GM23338 (cell line): ENCODE results near the gene FARP1. TPM values are rescaled to one million over a fixed set of nuclear protein-coding genes. Genes with fewer than 3 reads are reported as not detected.

ENCODE experiments used
- ATAC-seq: fragments of 200-7000 bp; cut with Tn5 transposase; 3 replicates; pipeline ENCODE4 v1.9.1; 2020
- DNase-seq: peaks from one replicate; pipeline ENCODE4 v3.0.0-alpha.2; 2015; ENCODE audit warnings: low spot score
- H2AFZ ChIP-seq: fragments of 200-600 bp; sonication (generic); 2 replicates; pipeline ENCODE4 v1.8.0; 2016; ENCODE audit warnings: antibody characterized with exemption, mild to moderate bottlenecking, moderate library complexity
- H3F3A ChIP-seq: fragments of 200-600 bp; sonication (generic); replicated peaks from 2 replicates; pipeline ENCODE4 v1.8.0; 2017; ENCODE audit warnings: antibody characterized with exemption, mixed run types, low read depth
- H3K27ac ChIP-seq: fragments of 200-600 bp; sonication (generic); 2 replicates; pipeline ENCODE4 v1.6.1; 2016; ENCODE audit warnings: low read depth
- H3K27me3 ChIP-seq: fragments of 200-600 bp; sonication (generic); 2 replicates; pipeline ENCODE4 v1.8.0; 2016; ENCODE audit warnings: mild to moderate bottlenecking, mixed run types, moderate library complexity; ENCODE audit not compliant: insufficient read depth
- H3K36me3 ChIP-seq: fragments of 200-600 bp; sonication (generic); 2 replicates; pipeline ENCODE4 v1.8.0; 2016; ENCODE audit warnings: mild to moderate bottlenecking; ENCODE audit not compliant: insufficient read depth
- H3K4me1 ChIP-seq: fragments of 200-600 bp; sonication (generic); 2 replicates; pipeline ENCODE4 v1.8.0; 2016; ENCODE audit warnings: mild to moderate bottlenecking, moderate library complexity; ENCODE audit not compliant: insufficient read depth
- H3K4me2 ChIP-seq: fragments of 200-600 bp; sonication (generic); 2 replicates; pipeline ENCODE4 v1.7.1; 2017; ENCODE audit warnings: mixed run types
- H3K4me3 ChIP-seq: fragments of 200-600 bp; sonication (generic); 2 replicates; pipeline ENCODE4 v1.6.1; 2016; ENCODE audit warnings: mixed run types
- H3K79me2 ChIP-seq: fragments of 200-600 bp; sonication (generic); replicated peaks from 2 replicates; pipeline ENCODE4 v1.8.0; 2017; ENCODE audit warnings: mild to moderate bottlenecking; ENCODE audit not compliant: insufficient read depth
- H3K9me2 ChIP-seq: fragments of 200-600 bp; sonication (generic); 2 replicates; pipeline ENCODE4 v1.8.0; 2017; ENCODE audit not compliant: insufficient read depth
- H4K20me1 ChIP-seq: fragments of 200-600 bp; sonication (generic); replicated peaks from 2 replicates; pipeline ENCODE4 v1.8.0; 2017; ENCODE audit warnings: mild to moderate bottlenecking; ENCODE audit not compliant: insufficient read depth
- H3K27ac Mint-ChIP-seq: 2 replicates; pipeline ENCODE4 v1.8.0; 2020; ENCODE audit warnings: inconsistent platforms, mild to moderate bottlenecking, moderate library complexity, mixed read lengths
- H3K27me3 Mint-ChIP-seq: 3 replicates; pipeline ENCODE4 v1.8.0; 2022; ENCODE audit warnings: low read depth, mild to moderate bottlenecking, moderate library complexity, mixed read lengths, inconsistent platforms; ENCODE audit not compliant: insufficient read depth, poor library complexity
- H3K36me3 Mint-ChIP-seq: 3 replicates; pipeline ENCODE4 v1.8.0; 2021; ENCODE audit warnings: low read depth, mild to moderate bottlenecking, inconsistent platforms, moderate library complexity, mixed read lengths
- H3K4me1 Mint-ChIP-seq: 3 replicates; pipeline ENCODE4 v1.8.0; 2020; ENCODE audit warnings: mild to moderate bottlenecking, inconsistent platforms, mixed read lengths
- H3K4me3 Mint-ChIP-seq: 3 replicates; pipeline ENCODE4 v1.8.0; 2021; ENCODE audit warnings: moderate library complexity, mild to moderate bottlenecking, inconsistent platforms, mixed read lengths
- H3K9me3 Mint-ChIP-seq: 3 replicates; pipeline ENCODE4 v1.8.0; 2020; ENCODE audit warnings: moderate library complexity, mild to moderate bottlenecking, inconsistent platforms, mixed read lengths
- CREB1 ChIP-seq: fragments of 250-450 bp; sonication (Bioruptor Pico); IDR thresholded peaks from 2 replicates; pipeline ENCODE4 v1.5.0; 2020; ENCODE audit warnings: low read depth, mild to moderate bottlenecking, moderate library complexity
- EZH2 ChIP-seq: fragments of 200-600 bp; sonication (generic); IDR thresholded peaks from one replicate; pipeline ENCODE4 v1.8.0; 2017; ENCODE audit warnings: antibody characterized with exemption, mild to moderate bottlenecking, low read depth; ENCODE audit not compliant: unreplicated experiment
- NANOG ChIP-seq: IDR thresholded peaks from 2 replicates; pipeline ENCODE4 v1.6.1; 2016; ENCODE audit warnings: antibody characterized with exemption, borderline replicate concordance
- POLR2AphosphoS5 ChIP-seq: IDR thresholded peaks from 2 replicates; pipeline ENCODE4 v1.6.1; 2016; ENCODE audit warnings: antibody characterized with exemption, low read depth
- ZNF114 ChIP-seq: fragments of 250-450 bp; sonication (Bioruptor Pico); IDR thresholded peaks from 2 replicates; pipeline ENCODE4 v1.5.0; 2020; ENCODE audit warnings: mild to moderate bottlenecking, moderate library complexity
- ZNF331 ChIP-seq: fragments of 250-450 bp; sonication (Bioruptor Pico); IDR thresholded peaks from 2 replicates; pipeline ENCODE4 v1.5.0; 2020; ENCODE audit warnings: low read depth, mild to moderate bottlenecking, moderate library complexity
- polyA plus RNA-seq: library from polyadenylated mRNA; unstranded; fragments of >200 nt; fragmentation: Nextera tagmentation; extraction: Ambion mirVana; gene quantifications from 2 replicates; pipeline ENCODE4 v1.2.1, GENCODE V29; 2016
- total RNA-seq: library from RNA; depleted of rRNA; stranded (reverse); fragments of >200 nt; shearing (Covaris generic); gene quantifications from 2 replicates; pipeline ENCODE4 v1.2.3, GENCODE V29; 2014
- TF ChIP-seq, protein P1 (sequence below): IDR thresholded peaks from one replicate; pipeline ENCODE4 v1.6.1; 2018; ENCODE audit warnings: antibody characterized with exemption; ENCODE audit not compliant: unreplicated experiment
- TF ChIP-seq, protein P2 (sequence below): fragments of 250-450 bp; sonication (Bioruptor Pico); IDR thresholded peaks from 2 replicates; pipeline ENCODE4 v1.5.0; 2020; ENCODE audit warnings: mild to moderate bottlenecking, moderate library complexity
- TF ChIP-seq, protein P3 (sequence below), 2 experiments: fragments of 200-600 bp in 1 of 2; sonication (generic) in 1 of 2; conservative IDR thresholded peaks; 2 replicates each; pipeline versions ENCODE4 v1.5.1 to v1.6.1; 2016 to 2017; ENCODE audit warnings: antibody characterized with exemption in 2 of 2, low read depth in 2 of 2, mild to moderate bottlenecking in 2 of 2, moderate library complexity in 1 of 2

The FARP1 gene
- total and polyA plus RNA-seq, 2 experiments from 2014 or later = 53.6 to 82.5 TPM

GRCh38 chr13:98129059-98129746, 13.7 kb upstream of the FARP1 start:
- peaks cover 3% of the 10 kb centered on the region; the same call in 1 of the 3 replicates for H3K9me3 Mint-ChIP-seq
- H3K36me3 Mint-ChIP-seq = no peaks in the 10 kb centered on the region
- TF ChIP-seq, protein P1, sequence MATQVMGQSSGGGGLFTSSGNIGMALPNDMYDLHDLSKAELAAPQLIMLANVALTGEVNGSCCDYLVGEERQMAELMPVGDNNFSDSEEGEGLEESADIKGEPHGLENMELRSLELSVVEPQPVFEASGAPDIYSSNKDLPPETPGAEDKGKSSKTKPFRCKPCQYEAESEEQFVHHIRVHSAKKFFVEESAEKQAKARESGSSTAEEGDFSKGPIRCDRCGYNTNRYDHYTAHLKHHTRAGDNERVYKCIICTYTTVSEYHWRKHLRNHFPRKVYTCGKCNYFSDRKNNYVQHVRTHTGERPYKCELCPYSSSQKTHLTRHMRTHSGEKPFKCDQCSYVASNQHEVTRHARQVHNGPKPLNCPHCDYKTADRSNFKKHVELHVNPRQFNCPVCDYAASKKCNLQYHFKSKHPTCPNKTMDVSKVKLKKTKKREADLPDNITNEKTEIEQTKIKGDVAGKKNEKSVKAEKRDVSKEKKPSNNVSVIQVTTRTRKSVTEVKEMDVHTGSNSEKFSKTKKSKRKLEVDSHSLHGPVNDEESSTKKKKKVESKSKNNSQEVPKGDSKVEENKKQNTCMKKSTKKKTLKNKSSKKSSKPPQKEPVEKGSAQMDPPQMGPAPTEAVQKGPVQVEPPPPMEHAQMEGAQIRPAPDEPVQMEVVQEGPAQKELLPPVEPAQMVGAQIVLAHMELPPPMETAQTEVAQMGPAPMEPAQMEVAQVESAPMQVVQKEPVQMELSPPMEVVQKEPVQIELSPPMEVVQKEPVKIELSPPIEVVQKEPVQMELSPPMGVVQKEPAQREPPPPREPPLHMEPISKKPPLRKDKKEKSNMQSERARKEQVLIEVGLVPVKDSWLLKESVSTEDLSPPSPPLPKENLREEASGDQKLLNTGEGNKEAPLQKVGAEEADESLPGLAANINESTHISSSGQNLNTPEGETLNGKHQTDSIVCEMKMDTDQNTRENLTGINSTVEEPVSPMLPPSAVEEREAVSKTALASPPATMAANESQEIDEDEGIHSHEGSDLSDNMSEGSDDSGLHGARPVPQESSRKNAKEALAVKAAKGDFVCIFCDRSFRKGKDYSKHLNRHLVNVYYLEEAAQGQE = no peak
- TF ChIP-seq POLR2AphosphoS5 = no peak
- TF ChIP-seq CREB1 (CRISPR knock-in tag) = no peak
- TF ChIP-seq, protein P2, sequence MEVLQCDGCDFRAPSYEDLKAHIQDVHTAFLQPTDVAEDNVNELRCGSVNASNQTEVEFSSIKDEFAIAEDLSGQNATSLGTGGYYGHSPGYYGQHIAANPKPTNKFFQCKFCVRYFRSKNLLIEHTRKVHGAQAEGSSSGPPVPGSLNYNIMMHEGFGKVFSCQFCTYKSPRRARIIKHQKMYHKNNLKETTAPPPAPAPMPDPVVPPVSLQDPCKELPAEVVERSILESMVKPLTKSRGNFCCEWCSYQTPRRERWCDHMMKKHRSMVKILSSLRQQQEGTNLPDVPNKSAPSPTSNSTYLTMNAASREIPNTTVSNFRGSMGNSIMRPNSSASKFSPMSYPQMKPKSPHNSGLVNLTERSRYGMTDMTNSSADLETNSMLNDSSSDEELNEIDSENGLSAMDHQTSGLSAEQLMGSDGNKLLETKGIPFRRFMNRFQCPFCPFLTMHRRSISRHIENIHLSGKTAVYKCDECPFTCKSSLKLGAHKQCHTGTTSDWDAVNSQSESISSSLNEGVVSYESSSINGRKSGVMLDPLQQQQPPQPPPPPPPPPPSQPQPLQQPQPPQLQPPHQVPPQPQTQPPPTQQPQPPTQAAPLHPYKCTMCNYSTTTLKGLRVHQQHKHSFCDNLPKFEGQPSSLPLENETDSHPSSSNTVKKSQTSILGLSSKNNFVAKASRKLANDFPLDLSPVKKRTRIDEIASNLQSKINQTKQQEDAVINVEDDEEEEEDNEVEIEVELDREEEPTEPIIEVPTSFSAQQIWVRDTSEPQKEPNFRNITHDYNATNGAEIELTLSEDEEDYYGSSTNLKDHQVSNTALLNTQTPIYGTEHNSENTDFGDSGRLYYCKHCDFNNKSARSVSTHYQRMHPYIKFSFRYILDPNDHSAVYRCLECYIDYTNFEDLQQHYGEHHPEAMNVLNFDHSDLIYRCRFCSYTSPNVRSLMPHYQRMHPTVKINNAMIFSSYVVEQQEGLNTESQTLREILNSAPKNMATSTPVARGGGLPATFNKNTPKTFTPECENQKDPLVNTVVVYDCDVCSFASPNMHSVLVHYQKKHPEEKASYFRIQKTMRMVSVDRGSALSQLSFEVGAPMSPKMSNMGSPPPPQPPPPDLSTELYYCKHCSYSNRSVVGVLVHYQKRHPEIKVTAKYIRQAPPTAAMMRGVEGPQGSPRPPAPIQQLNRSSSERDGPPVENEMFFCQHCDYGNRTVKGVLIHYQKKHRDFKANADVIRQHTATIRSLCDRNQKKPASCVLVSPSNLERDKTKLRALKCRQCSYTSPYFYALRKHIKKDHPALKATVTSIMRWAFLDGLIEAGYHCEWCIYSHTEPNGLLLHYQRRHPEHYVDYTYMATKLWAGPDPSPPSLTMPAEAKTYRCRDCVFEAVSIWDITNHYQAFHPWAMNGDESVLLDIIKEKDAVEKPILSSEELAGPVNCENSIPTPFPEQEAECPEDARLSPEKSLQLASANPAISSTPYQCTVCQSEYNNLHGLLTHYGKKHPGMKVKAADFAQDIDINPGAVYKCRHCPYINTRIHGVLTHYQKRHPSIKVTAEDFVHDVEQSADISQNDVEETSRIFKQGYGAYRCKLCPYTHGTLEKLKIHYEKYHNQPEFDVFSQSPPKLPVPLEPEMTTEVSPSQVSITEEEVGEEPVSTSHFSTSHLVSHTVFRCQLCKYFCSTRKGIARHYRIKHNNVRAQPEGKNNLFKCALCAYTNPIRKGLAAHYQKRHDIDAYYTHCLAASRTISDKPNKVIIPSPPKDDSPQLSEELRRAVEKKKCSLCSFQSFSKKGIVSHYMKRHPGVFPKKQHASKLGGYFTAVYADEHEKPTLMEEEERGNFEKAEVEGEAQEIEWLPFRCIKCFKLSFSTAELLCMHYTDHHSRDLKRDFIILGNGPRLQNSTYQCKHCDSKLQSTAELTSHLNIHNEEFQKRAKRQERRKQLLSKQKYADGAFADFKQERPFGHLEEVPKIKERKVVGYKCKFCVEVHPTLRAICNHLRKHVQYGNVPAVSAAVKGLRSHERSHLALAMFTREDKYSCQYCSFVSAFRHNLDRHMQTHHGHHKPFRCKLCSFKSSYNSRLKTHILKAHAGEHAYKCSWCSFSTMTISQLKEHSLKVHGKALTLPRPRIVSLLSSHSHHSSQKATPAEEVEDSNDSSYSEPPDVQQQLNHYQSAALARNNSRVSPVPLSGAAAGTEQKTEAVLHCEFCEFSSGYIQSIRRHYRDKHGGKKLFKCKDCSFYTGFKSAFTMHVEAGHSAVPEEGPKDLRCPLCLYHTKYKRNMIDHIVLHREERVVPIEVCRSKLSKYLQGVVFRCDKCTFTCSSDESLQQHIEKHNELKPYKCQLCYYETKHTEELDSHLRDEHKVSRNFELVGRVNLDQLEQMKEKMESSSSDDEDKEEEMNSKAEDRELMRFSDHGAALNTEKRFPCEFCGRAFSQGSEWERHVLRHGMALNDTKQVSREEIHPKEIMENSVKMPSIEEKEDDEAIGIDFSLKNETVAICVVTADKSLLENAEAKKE = no peak
- TF ChIP-seq, protein P3, sequence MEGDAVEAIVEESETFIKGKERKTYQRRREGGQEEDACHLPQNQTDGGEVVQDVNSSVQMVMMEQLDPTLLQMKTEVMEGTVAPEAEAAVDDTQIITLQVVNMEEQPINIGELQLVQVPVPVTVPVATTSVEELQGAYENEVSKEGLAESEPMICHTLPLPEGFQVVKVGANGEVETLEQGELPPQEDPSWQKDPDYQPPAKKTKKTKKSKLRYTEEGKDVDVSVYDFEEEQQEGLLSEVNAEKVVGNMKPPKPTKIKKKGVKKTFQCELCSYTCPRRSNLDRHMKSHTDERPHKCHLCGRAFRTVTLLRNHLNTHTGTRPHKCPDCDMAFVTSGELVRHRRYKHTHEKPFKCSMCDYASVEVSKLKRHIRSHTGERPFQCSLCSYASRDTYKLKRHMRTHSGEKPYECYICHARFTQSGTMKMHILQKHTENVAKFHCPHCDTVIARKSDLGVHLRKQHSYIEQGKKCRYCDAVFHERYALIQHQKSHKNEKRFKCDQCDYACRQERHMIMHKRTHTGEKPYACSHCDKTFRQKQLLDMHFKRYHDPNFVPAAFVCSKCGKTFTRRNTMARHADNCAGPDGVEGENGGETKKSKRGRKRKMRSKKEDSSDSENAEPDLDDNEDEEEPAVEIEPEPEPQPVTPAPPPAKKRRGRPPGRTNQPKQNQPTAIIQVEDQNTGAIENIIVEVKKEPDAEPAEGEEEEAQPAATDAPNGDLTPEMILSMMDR (conservative IDR thresholded peaks at IDR 0.05; ENCODE audit: low read depth in 2 of 2) = no peak
- TF ChIP-seq EZH2 = no peak
- no peak for TF ChIP-seq ZNF331 (CRISPR knock-in tag)
- TF ChIP-seq ZNF114 = no peak
- TF ChIP-seq NANOG = no peak
- no peak overlapping the region for H3K27ac Mint-ChIP-seq
- DNase-seq (no peak), ATAC-seq (no peak)
- Histone ChIP-seq H2AFZ (no peak overlapping the region), H3K4me2 (no peak overlapping the region), H3K79me2 (no peaks in the 10 kb centered on the region), H3K4me3 (no peak overlapping the region), H3K36me3 (no peaks in the 10 kb centered on the region), H3K27ac (no peak overlapping the region), H3K27me3 (no peaks in the 10 kb centered on the region), H3K9me2 (no peaks in the 10 kb centered on the region; the same call in 1 of the 2 replicates), H3K4me1 (no peaks in the 10 kb centered on the region), H3F3A (no peaks in the 10 kb centered on the region), H4K20me1 (no peaks in the 10 kb centered on the region)
- no peak overlapping the region for H3K4me3 Mint-ChIP-seq
- H3K4me1 Mint-ChIP-seq = no peaks in the 10 kb centered on the region; the same call in 2 of the 3 replicates
- peaks cover 5% of the 10 kb centered on the region for H3K27me3 Mint-ChIP-seq
